Omental fat pad (tissue), 4 donors: ENCODE data around the gene ZBTB21. TPM values are rescaled to one million over a fixed set of nuclear protein-coding genes. Genes with fewer than 3 reads are reported as not detected.
A peak's percentile ranks its signal among the peaks of the same experiment; 100 is the strongest.

Experiments
- ATAC-seq: fragments of 150-250 bp; one replicate; pipeline ENCODE4 v1.9.1; 2016; ENCODE audit warnings: mild to moderate bottlenecking, moderate library complexity; ENCODE audit not compliant: low FRiP score
- DNase-seq: peaks from one replicate; pipeline ENCODE4 v3.0.0-alpha.2; 2019; ENCODE audit warnings: low spot score
- CTCF ChIP-seq, 3 donors: fragments of 450-650 bp; IDR thresholded peaks; one replicate each; pipeline ENCODE4 v1.5.1; 2016 to 2017; ENCODE audit warnings: antibody characterized with exemption in 3 of 3, mild to moderate bottlenecking in 3 of 3, moderate library complexity in 2 of 3
- total RNA-seq, 4 donors: library from RNA; depleted of rRNA; stranded (reverse); fragments of >200 nt; gene quantifications; one replicate each; pipeline ENCODE4 v1.1.0, GENCODE V29; 2016

Gene ZBTB21
- total RNA-seq, 4 donors from 2014 or later = 11.6 to 27.8 (median 18.9) TPM

- TF ChIP-seq CTCF (IDR thresholded peaks at IDR 0.05) = no peak
- DNase-seq (peak; percentile 44), ATAC-seq (peak; percentile 48)
Observed at GRCh38 chr21:41957991-41958766, 52.0 kb downstream of the ZBTB21 start.

- ATAC-seq (no peak), DNase-seq (no peak)
- TF ChIP-seq CTCF (IDR thresholded peaks at IDR 0.05) = no peak
Observed at GRCh38 chr21:41956926-41957729, 53.0 kb downstream of the ZBTB21 start.

- TF ChIP-seq CTCF (IDR thresholded peaks at IDR 0.05) = no peak
- no peak for ATAC-seq
- no peak for DNase-seq
Observed at GRCh38 chr21:41955516-41955915, 54.6 kb downstream of the ZBTB21 start.

- DNase-seq (no peak), ATAC-seq (no peak)
- TF ChIP-seq CTCF (IDR thresholded peaks at IDR 0.05) = no peak
Observed at GRCh38 chr21:41954654-41955499, 55.3 kb downstream of the ZBTB21 start.

GRCh38 chr21:41953831-41954653 lies 56.1 kb downstream of the ZBTB21 start, which contains the start of gene C2CD2:
Gene C2CD2 (minus strand): TSS chr21:41954018. CDS start chr21:41953648, 370 bp downstream.
- ATAC-seq (peak; percentile 81), DNase-seq (no peak)
- no peak for TF ChIP-seq CTCF (IDR thresholded peaks at IDR 0.05)

GRCh38 chr21:41953249-41953830 lies 56.8 kb downstream of the ZBTB21 start:
- ATAC-seq (peak; percentile 28), DNase-seq (no peak)
- TF ChIP-seq CTCF (IDR thresholded peaks at IDR 0.05) = no peak
